Transverse colon (tissue), 4 donors: ENCODE measurements around the gene STYK1. TPM values are rescaled to one million over a fixed set of nuclear protein-coding genes. Genes with fewer than 3 reads are reported as not detected.

Experiments used
- DNase-seq: peaks from one replicate; pipeline ENCODE4 v3.0.0-alpha.2; 2019
- H3K27ac ChIP-seq, 4 donors: fragments of 200-600 bp; sonication (generic); 2 replicates each; pipeline ENCODE4 v1.5.1; 2016 to 2018; ENCODE audit warnings: inconsistent platforms in 4 of 4
- H3K27me3 ChIP-seq: fragments of 200-600 bp; sonication (generic); 2 replicates; pipeline ENCODE4 v1.5.1; 2017; ENCODE audit warnings: inconsistent platforms
- H3K36me3 ChIP-seq, 4 donors: fragments of 200-600 bp; sonication (generic); 2 replicates each; pipeline ENCODE4 v1.5.1; 2017 to 2019; ENCODE audit warnings: inconsistent platforms in 4 of 4
- H3K4me1 ChIP-seq, 4 donors: fragments of 200-600 bp; sonication (generic); 2 replicates each; pipeline ENCODE4 v1.5.1; 2017 to 2020; ENCODE audit warnings: inconsistent platforms in 4 of 4
- H3K4me3 ChIP-seq, 4 donors: fragments of 200-600 bp; sonication (generic); 1 replicate in 1 of 4; 2 replicates in 3 of 4; pipeline versions ENCODE4 v1.5.1 to v1.6.1; 2017 to 2019; ENCODE audit warnings: inconsistent platforms in 4 of 4
- H3K9me3 ChIP-seq, 2 donors: fragments of 200-600 bp; sonication (generic); 2 replicates each; pipeline ENCODE4 v1.5.1; 2017 to 2019; ENCODE audit warnings: inconsistent platforms in 2 of 2
- EP300 ChIP-seq: sonication (generic); formaldehyde crosslinking; IDR thresholded peaks from one replicate; pipeline ENCODE4 v1.6.1; 2017; ENCODE audit warnings: antibody characterized with exemption, low read depth
- POLR2A ChIP-seq: fragments of 450-650 bp; IDR thresholded peaks from one replicate; pipeline ENCODE4 v1.6.1; 2016; ENCODE audit warnings: antibody characterized with exemption, mild to moderate bottlenecking, moderate library complexity
- POLR2AphosphoS5 ChIP-seq, 3 donors: sonication (generic); formaldehyde crosslinking; IDR thresholded peaks; one replicate each; pipeline ENCODE4 v1.6.1; 2016; ENCODE audit warnings: antibody characterized with exemption in 3 of 3
- WGBS, 2 donors: methylation state at CpG; one replicate each; pipeline ENCODE4 v1.1.5; 2018; ENCODE audit warnings: low coverage in 1 of 2; 5-methylcytosine and 5-hydroxymethylcytosine counted together
- in situ Hi-C, 4 donors: fragments of 200-750 bp; cut with MboI; loops; one replicate each; pipeline versions ENCODE4 v1.15.0 to v1.15.1; 2017; ENCODE audit warnings: low sequenced_read_pairs in 3 of 4, low pct_ligation_motif_present in 1 of 4, low pct_unique_long_range_greater_than_20kb in 1 of 4
- intact Hi-C: fragments of 100-400 bp; cut with DNase I; formaldehyde crosslinking; loops from one replicate; pipeline ENCODE4 v1.15.1; 2023; ENCODE audit warnings: low total_unique reads
- total RNA-seq, 4 donors: library from RNA; depleted of rRNA; stranded (reverse); fragments of >200 nt; gene quantifications; one replicate each; pipeline ENCODE4 v1.1.0, GENCODE V29; 2016
- TF ChIP-seq, protein P1 (sequence below), 5 experiments: fragments of 200-600 bp in 3 of 5; fragments of 450-650 bp in 2 of 5; sonication (generic) in 3 of 5; IDR thresholded peaks; 1 replicate in 2 of 5; 2 replicates in 3 of 5; pipeline ENCODE4 v1.5.1; 2016 to 2017; ENCODE audit warnings: antibody characterized with exemption in 5 of 5, inconsistent platforms in 3 of 5, mild to moderate bottlenecking in 2 of 5, moderate library complexity in 1 of 5

The STYK1 gene
- total RNA-seq, 4 donors from 2014 or later = 8.4 to 41.6 (median 19.2) TPM

DNA sequence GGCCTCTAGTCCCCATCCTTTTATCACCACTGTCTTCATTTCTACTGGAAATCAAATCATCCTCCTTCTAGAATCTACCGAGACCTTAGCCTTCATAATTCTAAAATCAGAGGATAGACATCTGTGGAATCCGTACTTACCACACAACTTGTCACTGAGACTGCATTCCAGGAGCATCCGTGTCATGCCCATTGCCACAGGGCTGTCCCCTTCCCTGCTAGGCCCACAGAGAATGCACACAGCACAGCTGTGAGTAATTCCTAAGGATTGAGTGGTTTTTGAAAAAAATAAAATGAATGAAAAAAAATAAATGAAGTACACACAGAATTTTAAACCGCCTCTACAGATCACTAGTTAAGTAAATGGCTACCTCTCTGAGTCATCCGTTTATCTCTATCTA lies 39.4 kb downstream of the STYK1 start:
- no peak overlapping the region for H3K27ac ChIP-seq
- no peak for DNase-seq
- no peak for TF ChIP-seq POLR2AphosphoS5 (IDR thresholded peaks at IDR 0.05)
- TF ChIP-seq EP300 = no peak
- TF ChIP-seq POLR2A = no peak
- TF ChIP-seq, protein P1, sequence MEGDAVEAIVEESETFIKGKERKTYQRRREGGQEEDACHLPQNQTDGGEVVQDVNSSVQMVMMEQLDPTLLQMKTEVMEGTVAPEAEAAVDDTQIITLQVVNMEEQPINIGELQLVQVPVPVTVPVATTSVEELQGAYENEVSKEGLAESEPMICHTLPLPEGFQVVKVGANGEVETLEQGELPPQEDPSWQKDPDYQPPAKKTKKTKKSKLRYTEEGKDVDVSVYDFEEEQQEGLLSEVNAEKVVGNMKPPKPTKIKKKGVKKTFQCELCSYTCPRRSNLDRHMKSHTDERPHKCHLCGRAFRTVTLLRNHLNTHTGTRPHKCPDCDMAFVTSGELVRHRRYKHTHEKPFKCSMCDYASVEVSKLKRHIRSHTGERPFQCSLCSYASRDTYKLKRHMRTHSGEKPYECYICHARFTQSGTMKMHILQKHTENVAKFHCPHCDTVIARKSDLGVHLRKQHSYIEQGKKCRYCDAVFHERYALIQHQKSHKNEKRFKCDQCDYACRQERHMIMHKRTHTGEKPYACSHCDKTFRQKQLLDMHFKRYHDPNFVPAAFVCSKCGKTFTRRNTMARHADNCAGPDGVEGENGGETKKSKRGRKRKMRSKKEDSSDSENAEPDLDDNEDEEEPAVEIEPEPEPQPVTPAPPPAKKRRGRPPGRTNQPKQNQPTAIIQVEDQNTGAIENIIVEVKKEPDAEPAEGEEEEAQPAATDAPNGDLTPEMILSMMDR (IDR thresholded peaks at IDR 0.05) = no peak
- no peaks in the 10 kb centered on the region for H3K36me3 ChIP-seq
- 90 to 93% methylated on average over 4 to 5 of the region's 5 CpGs for WGBS, 2 donors
- H3K4me1 ChIP-seq = peaks cover 5 to 33% (median 20%) of the 10 kb centered on the region in 4 donors
- H3K9me3 ChIP-seq = no peaks in the 10 kb centered on the region
- no peaks in the 10 kb centered on the region for H3K27me3 ChIP-seq
- no peak overlapping the region for H3K4me3 ChIP-seq
- in situ Hi-C loops (no loop called here), intact Hi-C loops (no loop called here)

- H3K27me3 ChIP-seq = no peaks in the 10 kb centered on the region
- H3K36me3 ChIP-seq = no peaks in the 10 kb centered on the region
- WGBS, 2 donors = 69 to 78% methylated on average over 3 of the region's 3 CpGs
- H3K27ac ChIP-seq = no peak overlapping the region
- intact Hi-C loops = no loop called here
- no peak overlapping the region for H3K4me3 ChIP-seq
- H3K4me1 ChIP-seq = peaks cover 5 to 27% (median 16%) of the 10 kb centered on the region in 4 donors
- DNase-seq = no peak
- in situ Hi-C loops = no loop called here
- H3K9me3 ChIP-seq = no peaks in the 10 kb centered on the region
- TF ChIP-seq POLR2AphosphoS5 (IDR thresholded peaks at IDR 0.05) (no peak), EP300 (no peak), POLR2A (no peak)
- TF ChIP-seq, protein P1 (IDR thresholded peaks at IDR 0.05) = no peak
Observed at GRCh38 chr12:10633541-10633940, 40.3 kb downstream of the STYK1 start.

DNA sequence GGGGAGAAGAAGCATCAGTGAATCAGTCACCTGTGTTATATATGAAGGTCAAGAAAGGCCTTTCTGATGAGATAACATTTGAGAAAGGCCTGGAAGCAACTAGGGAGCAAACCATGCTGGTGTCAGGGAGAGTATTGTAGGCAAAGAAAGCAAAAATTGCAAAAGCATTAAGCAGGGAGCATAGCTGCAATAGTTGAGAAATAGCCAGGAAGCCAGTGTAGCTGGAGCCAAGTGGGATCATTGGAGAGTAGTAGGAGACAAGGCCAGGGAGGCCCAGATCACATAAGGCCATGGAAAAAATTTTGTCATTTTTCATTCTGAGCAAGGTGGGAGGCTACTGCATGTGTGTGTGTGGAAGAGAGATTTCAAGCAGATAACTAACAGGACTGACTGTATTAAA lies 41.6 kb downstream of the STYK1 start:
- no peak for DNase-seq
- in situ Hi-C loops (no loop called here), intact Hi-C loops (no loop called here)
- no peak overlapping the region for H3K27ac ChIP-seq
- TF ChIP-seq EP300 = no peak
- no peak for TF ChIP-seq POLR2AphosphoS5 (IDR thresholded peaks at IDR 0.05)
- no peak for TF ChIP-seq POLR2A
- TF ChIP-seq, protein P1 (IDR thresholded peaks at IDR 0.05) = no peak
- H3K4me1 ChIP-seq = peaks cover 0 to 18% (median 9%) of the 10 kb centered on the region in 4 donors
- H3K4me3 ChIP-seq = no peak overlapping the region
- no peaks in the 10 kb centered on the region for H3K9me3 ChIP-seq
- no peaks in the 10 kb centered on the region for H3K27me3 ChIP-seq
- H3K36me3 ChIP-seq = no peaks in the 10 kb centered on the region

GRCh38 chr12:10624605-10625004 lies 49.2 kb downstream of the STYK1 start:
- Histone ChIP-seq H3K27ac (no peak overlapping the region), H3K27me3 (no peaks in the 10 kb centered on the region), H3K36me3 (no peaks in the 10 kb centered on the region), H3K4me3 (no peak overlapping the region), H3K9me3 (no peaks in the 10 kb centered on the region), H3K4me1 (peaks cover 0 to 4% (median 0%) of the 10 kb centered on the region in 4 donors)
- no peak for DNase-seq
- intact Hi-C loops = no loop called here
- in situ Hi-C loops = loop anchor here in 1 of 4 donors (25.0 kb wide), 1 partner anchor 113 kb away; no protein-coding TSS in a partner anchor
- 55 to 67% methylated on average over 1 to 3 of the region's 3 CpGs for WGBS, 2 donors
- TF ChIP-seq POLR2A (no peak), POLR2AphosphoS5 (IDR thresholded peaks at IDR 0.05) (no peak), EP300 (no peak)
- TF ChIP-seq, protein P1 (IDR thresholded peaks at IDR 0.05) = no peak
